ENCODE measurements around the gene UBE2N.

DNA sequence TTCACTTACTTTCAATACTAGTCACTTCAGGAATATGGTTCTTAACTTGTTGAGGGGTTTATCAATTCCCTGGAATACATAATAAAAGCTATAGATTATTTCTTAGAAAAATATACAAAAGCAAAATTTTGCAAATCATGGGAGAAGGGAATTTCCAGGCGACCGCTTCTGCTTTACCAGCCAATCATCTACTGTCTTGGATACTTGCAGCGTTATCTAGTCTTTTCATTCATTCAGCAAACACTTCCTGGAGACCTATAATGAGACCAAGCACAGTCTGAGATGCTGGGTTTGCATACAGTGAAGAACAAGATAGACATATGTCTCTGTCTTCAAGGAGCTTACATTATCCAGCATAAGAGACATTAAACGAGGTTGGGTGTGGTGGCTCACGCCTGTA lies 24.1 kb upstream of the UBE2N start:
- no peak for TF ChIP-seq POLR2A (IDR thresholded peaks at IDR 0.05)
- no peak for TF ChIP-seq CTCF (IDR thresholded peaks at IDR 0.05)
